Measurements from ENCODE around the gene C3orf33.

DNA sequence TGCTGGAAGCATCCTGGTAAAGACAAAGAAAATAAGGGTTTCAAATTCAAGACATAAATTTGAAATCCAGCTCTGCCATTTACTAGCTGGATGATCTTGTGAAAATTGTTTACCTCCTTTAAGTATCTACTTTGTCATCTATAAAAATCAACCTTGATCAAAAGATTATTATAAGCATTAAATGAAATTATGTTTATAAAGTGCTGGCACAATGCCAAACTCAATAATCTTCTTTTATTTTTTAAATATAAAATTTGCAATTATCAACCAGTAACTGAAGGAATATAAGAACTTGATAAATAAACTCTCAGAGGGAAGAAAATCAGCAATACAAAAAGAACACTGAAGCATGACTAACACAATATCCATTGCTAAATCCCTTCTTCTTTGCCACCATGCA, 25.8 kb downstream of the C3orf33 start:
- TF ChIP-seq, protein P1, sequence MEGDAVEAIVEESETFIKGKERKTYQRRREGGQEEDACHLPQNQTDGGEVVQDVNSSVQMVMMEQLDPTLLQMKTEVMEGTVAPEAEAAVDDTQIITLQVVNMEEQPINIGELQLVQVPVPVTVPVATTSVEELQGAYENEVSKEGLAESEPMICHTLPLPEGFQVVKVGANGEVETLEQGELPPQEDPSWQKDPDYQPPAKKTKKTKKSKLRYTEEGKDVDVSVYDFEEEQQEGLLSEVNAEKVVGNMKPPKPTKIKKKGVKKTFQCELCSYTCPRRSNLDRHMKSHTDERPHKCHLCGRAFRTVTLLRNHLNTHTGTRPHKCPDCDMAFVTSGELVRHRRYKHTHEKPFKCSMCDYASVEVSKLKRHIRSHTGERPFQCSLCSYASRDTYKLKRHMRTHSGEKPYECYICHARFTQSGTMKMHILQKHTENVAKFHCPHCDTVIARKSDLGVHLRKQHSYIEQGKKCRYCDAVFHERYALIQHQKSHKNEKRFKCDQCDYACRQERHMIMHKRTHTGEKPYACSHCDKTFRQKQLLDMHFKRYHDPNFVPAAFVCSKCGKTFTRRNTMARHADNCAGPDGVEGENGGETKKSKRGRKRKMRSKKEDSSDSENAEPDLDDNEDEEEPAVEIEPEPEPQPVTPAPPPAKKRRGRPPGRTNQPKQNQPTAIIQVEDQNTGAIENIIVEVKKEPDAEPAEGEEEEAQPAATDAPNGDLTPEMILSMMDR (IDR thresholded peaks at IDR 0.05; ENCODE audit: low read depth, low read length, missing input control), result no peak
- no peak for TF ChIP-seq SP1 (IDR thresholded peaks at IDR 0.05)
- TF ChIP-seq JUND (IDR thresholded peaks at IDR 0.05), result no peak
- TF ChIP-seq FOXA1 (IDR thresholded peaks at IDR 0.05), result no peak
- TF ChIP-seq RXRA (IDR thresholded peaks at IDR 0.05), result no peak
- TF ChIP-seq HNF4G (IDR thresholded peaks at IDR 0.05), result no peak
- TF ChIP-seq, protein P2, sequence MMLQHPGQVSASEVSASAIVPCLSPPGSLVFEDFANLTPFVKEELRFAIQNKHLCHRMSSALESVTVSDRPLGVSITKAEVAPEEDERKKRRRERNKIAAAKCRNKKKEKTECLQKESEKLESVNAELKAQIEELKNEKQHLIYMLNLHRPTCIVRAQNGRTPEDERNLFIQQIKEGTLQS (IDR thresholded peaks at IDR 0.05), result no peak
- TF ChIP-seq, protein P3, sequence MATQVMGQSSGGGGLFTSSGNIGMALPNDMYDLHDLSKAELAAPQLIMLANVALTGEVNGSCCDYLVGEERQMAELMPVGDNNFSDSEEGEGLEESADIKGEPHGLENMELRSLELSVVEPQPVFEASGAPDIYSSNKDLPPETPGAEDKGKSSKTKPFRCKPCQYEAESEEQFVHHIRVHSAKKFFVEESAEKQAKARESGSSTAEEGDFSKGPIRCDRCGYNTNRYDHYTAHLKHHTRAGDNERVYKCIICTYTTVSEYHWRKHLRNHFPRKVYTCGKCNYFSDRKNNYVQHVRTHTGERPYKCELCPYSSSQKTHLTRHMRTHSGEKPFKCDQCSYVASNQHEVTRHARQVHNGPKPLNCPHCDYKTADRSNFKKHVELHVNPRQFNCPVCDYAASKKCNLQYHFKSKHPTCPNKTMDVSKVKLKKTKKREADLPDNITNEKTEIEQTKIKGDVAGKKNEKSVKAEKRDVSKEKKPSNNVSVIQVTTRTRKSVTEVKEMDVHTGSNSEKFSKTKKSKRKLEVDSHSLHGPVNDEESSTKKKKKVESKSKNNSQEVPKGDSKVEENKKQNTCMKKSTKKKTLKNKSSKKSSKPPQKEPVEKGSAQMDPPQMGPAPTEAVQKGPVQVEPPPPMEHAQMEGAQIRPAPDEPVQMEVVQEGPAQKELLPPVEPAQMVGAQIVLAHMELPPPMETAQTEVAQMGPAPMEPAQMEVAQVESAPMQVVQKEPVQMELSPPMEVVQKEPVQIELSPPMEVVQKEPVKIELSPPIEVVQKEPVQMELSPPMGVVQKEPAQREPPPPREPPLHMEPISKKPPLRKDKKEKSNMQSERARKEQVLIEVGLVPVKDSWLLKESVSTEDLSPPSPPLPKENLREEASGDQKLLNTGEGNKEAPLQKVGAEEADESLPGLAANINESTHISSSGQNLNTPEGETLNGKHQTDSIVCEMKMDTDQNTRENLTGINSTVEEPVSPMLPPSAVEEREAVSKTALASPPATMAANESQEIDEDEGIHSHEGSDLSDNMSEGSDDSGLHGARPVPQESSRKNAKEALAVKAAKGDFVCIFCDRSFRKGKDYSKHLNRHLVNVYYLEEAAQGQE (IDR thresholded peaks at IDR 0.05), result no peak
- TF ChIP-seq TAF1 (conservative IDR thresholded peaks at IDR 0.05), result no peak
- TF ChIP-seq, protein P4, sequence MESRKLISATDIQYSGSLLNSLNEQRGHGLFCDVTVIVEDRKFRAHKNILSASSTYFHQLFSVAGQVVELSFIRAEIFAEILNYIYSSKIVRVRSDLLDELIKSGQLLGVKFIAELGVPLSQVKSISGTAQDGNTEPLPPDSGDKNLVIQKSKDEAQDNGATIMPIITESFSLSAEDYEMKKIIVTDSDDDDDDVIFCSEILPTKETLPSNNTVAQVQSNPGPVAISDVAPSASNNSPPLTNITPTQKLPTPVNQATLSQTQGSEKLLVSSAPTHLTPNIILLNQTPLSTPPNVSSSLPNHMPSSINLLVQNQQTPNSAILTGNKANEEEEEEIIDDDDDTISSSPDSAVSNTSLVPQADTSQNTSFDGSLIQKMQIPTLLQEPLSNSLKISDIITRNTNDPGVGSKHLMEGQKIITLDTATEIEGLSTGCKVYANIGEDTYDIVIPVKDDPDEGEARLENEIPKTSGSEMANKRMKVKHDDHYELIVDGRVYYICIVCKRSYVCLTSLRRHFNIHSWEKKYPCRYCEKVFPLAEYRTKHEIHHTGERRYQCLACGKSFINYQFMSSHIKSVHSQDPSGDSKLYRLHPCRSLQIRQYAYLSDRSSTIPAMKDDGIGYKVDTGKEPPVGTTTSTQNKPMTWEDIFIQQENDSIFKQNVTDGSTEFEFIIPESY (IDR thresholded peaks at IDR 0.05), result no peak
- no peak for TF ChIP-seq YY1 (IDR thresholded peaks at IDR 0.05)
- TF ChIP-seq, protein P5, sequence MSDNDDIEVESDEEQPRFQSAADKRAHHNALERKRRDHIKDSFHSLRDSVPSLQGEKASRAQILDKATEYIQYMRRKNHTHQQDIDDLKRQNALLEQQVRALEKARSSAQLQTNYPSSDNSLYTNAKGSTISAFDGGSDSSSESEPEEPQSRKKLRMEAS (IDR thresholded peaks at IDR 0.05), result no peak

Measured in liver (tissue), 3 donors.